Activated CD8-positive, alpha-beta memory T cell treated with anti-CD3 and anti-CD28 coated beads, Interleukin-2, amount 50 U/mL, for 24 hours (primary cell): Measurements from ENCODE around the gene FGFRL1.

ENCODE experiments used
- DNase-seq: peaks from one replicate; pipeline ENCODE4 v3.0.0-alpha.2; 2020; ENCODE audit errors: extremely low read depth

The FGFRL1 gene

GRCh38 chr4:1075225-1075624 is 63.8 kb downstream of the FGFRL1 start:
- no peak for DNase-seq

GRCh38 chr4:1075809-1076699 is 64.6 kb downstream of the FGFRL1 start:
- DNase-seq, result no peak
